ENCODE measurements around the gene EYS. TPM values are rescaled to one million over a fixed set of nuclear protein-coding genes. Genes with fewer than 3 reads are reported as not detected.

Gene EYS
- total RNA-seq, 1 experiment from 2014 or later = not detected

DNA sequence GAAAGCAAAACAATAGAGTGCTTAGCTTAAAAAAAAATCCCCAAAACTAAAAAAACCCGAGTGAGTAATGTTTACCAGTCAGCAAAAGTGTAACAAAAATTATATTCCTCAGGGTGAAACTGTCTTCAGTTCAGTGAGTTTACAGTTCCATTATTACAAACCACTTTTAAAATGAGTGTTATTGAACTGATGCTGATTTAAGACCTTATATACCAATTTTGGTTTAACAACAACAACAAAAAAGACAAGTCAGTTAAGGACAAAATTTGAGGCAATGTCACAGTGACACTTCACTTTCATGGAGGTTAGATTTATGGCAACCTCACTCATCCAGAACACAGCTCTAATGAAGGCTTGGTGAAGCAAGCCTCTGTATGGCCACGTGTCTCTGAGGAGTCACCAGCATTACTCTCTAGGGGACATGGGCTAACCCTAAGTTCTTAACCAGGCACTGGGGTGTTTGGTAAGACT lies 1440.6 kb downstream of the EYS start:
- H3K23me2 ChIP-seq (ENCODE audit: insufficient read length, low read depth, low read length, poor library complexity, severe bottlenecking) = no peaks in the 10 kb centered on the region
- H3K79me2 ChIP-seq (ENCODE audit: insufficient read depth, low read length) = no peaks in the 10 kb centered on the region
- H3K56ac ChIP-seq (ENCODE audit: insufficient read length, low read depth, low read length) = no peak overlapping the region
- H3K9me3 Mint-ChIP-seq = no peaks in the 10 kb centered on the region
- H3K27me3 ChIP-seq (ENCODE audit: insufficient read depth, low read length) = no peaks in the 10 kb centered on the region
- no peak overlapping the region for H4K5ac ChIP-seq (ENCODE audit: insufficient read length, low read depth, low read length)
- H3K27ac ChIP-seq (ENCODE audit: insufficient read length, low read depth, low read length) = no peak overlapping the region
- no peak overlapping the region for H2BK20ac ChIP-seq (ENCODE audit: low read depth, low read length, poor library complexity, severe bottlenecking)
- H4K91ac ChIP-seq (ENCODE audit: insufficient read length, low read depth, low read length) = no peak overlapping the region
- H3K18ac ChIP-seq (ENCODE audit: insufficient read length, low read depth, low read length) = no peak overlapping the region
- H3K9ac ChIP-seq (ENCODE audit: extremely low read depth, insufficient read length, low read length) = no peak overlapping the region
- H3K27ac Mint-ChIP-seq = no peak overlapping the region
- no CpG with 5 or more reads among the region's 2 CpGs for WGBS (ENCODE audit: extremely low coverage, insufficient read length, low lambda C conversion rate)
- no peak overlapping the region for H3K14ac ChIP-seq (ENCODE audit: insufficient read depth, low read length)
- H3K4me2 ChIP-seq (ENCODE audit: insufficient read depth, insufficient read length, low read length) = no peak overlapping the region
- no peak for DNase-seq
- no peak overlapping the region for H3K23ac ChIP-seq (ENCODE audit: insufficient read length, low read depth, low read length)
- H4K20me1 ChIP-seq (ENCODE audit: control insufficient read depth, insufficient read depth, insufficient read length) = no peaks in the 10 kb centered on the region
- no peak overlapping the region for H3K4ac ChIP-seq (ENCODE audit: low read depth, low read length)
- H2BK15ac ChIP-seq (ENCODE audit: low read depth, low read length) = no peak overlapping the region
- TF ChIP-seq, protein P1, sequence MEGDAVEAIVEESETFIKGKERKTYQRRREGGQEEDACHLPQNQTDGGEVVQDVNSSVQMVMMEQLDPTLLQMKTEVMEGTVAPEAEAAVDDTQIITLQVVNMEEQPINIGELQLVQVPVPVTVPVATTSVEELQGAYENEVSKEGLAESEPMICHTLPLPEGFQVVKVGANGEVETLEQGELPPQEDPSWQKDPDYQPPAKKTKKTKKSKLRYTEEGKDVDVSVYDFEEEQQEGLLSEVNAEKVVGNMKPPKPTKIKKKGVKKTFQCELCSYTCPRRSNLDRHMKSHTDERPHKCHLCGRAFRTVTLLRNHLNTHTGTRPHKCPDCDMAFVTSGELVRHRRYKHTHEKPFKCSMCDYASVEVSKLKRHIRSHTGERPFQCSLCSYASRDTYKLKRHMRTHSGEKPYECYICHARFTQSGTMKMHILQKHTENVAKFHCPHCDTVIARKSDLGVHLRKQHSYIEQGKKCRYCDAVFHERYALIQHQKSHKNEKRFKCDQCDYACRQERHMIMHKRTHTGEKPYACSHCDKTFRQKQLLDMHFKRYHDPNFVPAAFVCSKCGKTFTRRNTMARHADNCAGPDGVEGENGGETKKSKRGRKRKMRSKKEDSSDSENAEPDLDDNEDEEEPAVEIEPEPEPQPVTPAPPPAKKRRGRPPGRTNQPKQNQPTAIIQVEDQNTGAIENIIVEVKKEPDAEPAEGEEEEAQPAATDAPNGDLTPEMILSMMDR (conservative IDR thresholded peaks at IDR 0.05) = no peak
- no peaks in the 10 kb centered on the region for H3K79me1 ChIP-seq (ENCODE audit: insufficient read depth, low read depth, low read length, poor library complexity, severe bottlenecking)
- H2AK5ac ChIP-seq (ENCODE audit: insufficient read length, low read length) = no peak overlapping the region
- H4K8ac ChIP-seq (replicated peaks; ENCODE audit: insufficient read length, low read depth, low read length) = no peak overlapping the region
- H3K4me1 ChIP-seq (ENCODE audit: insufficient read depth, low read length) = no peaks in the 10 kb centered on the region
- H3K4me1 Mint-ChIP-seq = peaks cover 21 to 26% of the 10 kb centered on the region in 2 experiments
- no peaks in the 10 kb centered on the region for H3K27me3 Mint-ChIP-seq (ENCODE audit: low read depth)
- H2BK5ac ChIP-seq (ENCODE audit: insufficient read length, low read length) = no peak overlapping the region
- H2AFZ ChIP-seq (ENCODE audit: low read length) = no peak overlapping the region
- H2BK12ac ChIP-seq (ENCODE audit: insufficient read length, low read depth, low read length) = no peak overlapping the region
- no peak overlapping the region for H3K4me3 Mint-ChIP-seq
- H2BK120ac ChIP-seq (ENCODE audit: low read depth, low read length, poor library complexity, severe bottlenecking) = no peak overlapping the region
- no peaks in the 10 kb centered on the region for H3K9me3 ChIP-seq (ENCODE audit: control insufficient read depth, low read depth, low read length)
- no peak overlapping the region for H3T11ph ChIP-seq (ENCODE audit: low read length)
- H3K36me3 Mint-ChIP-seq (ENCODE audit: insufficient read depth in 1 of 3, low read depth in 3 of 3) = no peaks in the 10 kb centered on the region
